Skin epidermis (tissue), 12 donors: ENCODE measurements around the gene RAP1A.
"Not testable (repeated sequence)": the region's sequence is repeated elsewhere in the genome, so short reads cannot be mapped to it uniquely, and the experiment has no call there.

Experiments
- H3K27ac ChIP-seq, 21 experiments: fragments of 200-600 bp; sonication (generic) in 11 of 21; one replicate each; pipeline ENCODE4 v1.5.0; 2020; ENCODE audit warnings: mild to moderate bottlenecking in 3 of 21, inconsistent platforms in 2 of 21, moderate library complexity in 2 of 21
- H3K4me3 ChIP-seq, 7 experiments: fragments of 200-600 bp; sonication (generic) in 2 of 7; one replicate each; pipeline ENCODE4 v1.5.0; 2020; ENCODE audit warnings: inconsistent platforms in 2 of 7, mild to moderate bottlenecking in 2 of 7, moderate library complexity in 1 of 7

The RAP1A gene

DNA sequence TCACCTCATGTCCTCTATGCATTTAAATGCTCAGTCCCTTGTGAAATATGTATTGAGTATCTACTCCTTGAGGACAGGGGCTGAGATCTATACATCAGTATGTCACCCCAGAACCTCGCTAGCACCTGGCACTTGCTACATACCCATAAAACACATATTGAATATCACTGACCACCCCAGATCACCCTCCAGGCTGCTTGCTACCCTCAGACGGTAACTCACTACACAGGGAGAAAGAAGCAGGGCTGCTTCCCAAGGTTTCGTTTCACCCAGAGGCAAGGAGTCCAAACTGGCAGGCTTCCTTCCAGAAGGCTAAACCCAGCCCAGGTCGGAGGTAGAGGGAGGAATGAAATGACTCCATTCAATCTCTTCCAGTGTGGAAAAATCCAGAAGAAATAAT, 111.1 kb downstream of the RAP1A start:
- no peak overlapping the region for H3K27ac ChIP-seq
- H3K4me3 ChIP-seq, result no peak overlapping the region

DNA sequence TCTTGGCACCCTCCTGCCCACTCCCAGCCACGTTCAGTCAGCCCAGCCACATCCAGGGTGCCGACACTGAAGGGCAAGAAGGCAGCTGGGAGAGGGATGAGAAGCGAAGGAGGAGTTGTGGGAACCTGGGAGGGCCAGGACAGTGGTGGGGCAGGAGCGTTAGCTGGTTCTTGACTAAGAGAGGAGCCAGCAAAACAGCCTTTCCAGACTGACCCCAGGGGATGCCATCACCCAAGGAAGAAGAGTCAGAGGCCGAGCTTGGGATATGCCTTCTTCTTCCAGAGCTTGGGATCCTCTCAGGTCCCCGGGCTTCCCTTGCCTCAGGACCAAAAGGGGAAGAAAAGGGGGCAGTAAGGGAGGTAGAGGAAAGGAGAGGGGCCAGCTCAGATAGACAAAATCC, 112.4 kb downstream of the RAP1A start:
- H3K4me3 ChIP-seq, result no peak overlapping the region

DNA sequence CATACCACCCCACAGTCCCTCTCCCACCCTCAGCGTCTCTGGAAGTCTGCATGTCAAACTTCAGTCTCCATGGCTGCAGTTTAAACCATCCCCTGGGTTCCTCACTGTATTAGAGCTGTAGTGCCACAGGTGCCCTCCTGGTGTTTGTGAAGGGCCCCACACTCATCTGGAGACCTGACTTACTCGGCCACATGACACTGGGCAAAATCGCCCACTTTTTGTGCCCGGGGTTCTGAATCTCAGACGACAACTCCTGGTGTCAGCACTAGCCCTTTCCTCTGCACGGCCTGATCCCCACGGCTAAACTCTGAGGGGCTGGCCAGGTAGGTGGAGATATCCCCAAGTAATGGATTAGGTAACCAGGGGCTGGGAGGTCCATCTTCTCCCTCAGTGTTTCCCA, 113.1 kb downstream of the RAP1A start:
- Histone ChIP-seq H3K4me3 (no peak overlapping the region), H3K27ac (peak overlapping the region in 14 of 21 experiments; percentile 2 to 77 (median 44))

More for the DNA sequence above, 112.4 kb downstream of the RAP1A start:
- H3K27ac ChIP-seq, result no peak overlapping the region

DNA sequence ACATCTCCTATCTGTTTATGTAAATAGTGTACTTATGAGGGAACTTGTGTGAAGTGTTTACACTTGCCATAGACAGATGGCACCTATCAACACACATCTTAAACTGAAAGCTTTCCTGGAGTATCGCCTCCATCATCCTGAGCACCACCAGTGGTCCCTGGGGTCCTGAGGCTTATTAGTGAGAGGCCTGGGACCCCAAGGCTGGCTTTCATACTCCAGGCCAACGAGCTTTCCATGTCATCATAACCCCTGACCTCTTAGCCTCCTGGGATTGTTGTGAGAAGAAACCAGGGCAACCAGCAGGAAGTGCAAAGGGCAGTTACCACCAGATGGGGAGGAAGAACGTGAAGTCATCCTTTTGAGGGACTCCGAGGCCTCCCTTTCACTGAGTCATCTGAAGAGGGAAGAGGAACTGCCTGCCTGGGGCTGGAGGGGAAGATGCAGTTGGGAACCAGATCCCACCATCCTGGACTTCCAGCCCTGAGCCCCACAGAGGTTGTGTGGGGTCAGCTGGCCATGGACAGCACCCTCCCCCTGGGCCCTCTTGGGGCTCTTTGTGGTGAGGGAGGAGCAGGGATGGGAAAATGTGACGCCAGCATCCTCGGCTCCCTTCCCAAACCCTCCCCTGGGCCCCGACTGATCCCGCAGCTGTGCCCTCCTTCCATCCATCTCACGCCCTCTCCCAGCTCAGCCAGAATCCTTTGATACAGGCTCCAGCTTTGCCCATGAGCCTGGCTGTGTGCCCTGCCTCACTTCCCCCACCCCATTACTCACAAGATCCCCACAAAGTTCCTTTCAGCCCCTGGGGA, 113.8 kb downstream of the RAP1A start:
- Histone ChIP-seq H3K4me3 (no peak overlapping the region), H3K27ac (peak overlapping the region in 20 of 21 experiments; percentile 7 to 77 (median 64))

DNA sequence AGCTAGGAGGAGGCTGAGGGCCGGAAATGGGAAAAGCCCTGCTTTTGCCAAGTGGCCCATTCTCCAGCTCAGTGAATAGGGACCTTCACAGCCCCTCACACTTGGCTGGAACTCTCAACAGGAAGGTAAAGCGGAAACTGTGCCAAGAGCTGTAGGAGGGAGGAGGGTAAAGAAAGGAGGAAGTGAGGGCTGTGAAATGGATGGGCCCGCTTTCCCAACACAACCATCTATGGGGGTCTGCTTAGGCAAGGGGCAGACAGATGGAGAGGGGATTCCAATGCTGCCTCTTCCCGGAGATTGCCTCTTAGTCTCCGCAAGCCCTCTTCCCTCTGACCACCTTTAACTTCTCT, 114.4 kb downstream of the RAP1A start:
- no peak overlapping the region for H3K4me3 ChIP-seq

DNA sequence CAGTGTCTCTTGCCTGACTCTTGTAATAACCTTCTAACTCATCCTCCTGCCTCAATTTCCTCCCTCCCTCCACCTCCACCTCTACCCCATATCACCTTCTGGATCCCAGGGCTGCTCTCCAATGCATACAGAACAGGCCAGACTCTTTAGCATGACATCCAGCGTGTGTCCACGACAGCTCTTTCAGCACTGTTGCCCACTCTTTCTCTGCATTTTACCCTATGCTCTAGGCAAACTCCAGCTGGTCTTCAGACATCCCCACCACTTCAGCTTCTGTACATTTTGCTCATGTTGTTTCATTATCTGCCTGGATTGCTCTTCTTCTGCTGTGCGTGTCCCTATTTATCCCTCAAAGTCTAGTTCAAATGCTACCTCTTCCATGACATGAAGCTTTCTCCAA, 114.8 kb downstream of the RAP1A start:
- Histone ChIP-seq H3K27ac (peak overlapping the region in 17 of 21 experiments; percentile 8 to 77 (median 65)), H3K4me3 (no peak overlapping the region)

More for the DNA sequence above, 114.4 kb downstream of the RAP1A start:
- H3K27ac ChIP-seq, result peak overlapping the region in 20 of 21 experiments; percentile 7 to 77 (median 64)

DNA sequence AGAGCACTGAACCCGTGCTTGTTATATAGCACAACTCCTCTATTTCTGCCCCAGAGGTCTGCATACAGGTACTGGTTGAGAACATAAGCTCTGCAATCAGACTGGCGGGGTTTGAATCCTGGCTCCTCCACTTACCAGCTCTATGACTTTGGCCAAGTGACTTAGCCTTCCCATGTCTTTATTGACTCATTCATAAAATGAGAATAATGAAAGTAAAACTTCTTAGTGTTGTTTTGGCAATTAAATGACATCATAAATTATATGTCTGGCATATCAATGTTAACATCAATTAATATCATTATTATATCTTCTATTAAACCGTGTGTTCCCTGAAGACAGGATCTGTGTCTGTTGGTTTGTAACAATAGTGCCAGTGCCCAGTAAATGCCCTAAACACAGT, 115.3 kb downstream of the RAP1A start:
- Histone ChIP-seq H3K4me3 (no peak overlapping the region), H3K27ac (peak overlapping the region in 6 of 21 experiments; percentile 62 to 77 (median 72))

DNA sequence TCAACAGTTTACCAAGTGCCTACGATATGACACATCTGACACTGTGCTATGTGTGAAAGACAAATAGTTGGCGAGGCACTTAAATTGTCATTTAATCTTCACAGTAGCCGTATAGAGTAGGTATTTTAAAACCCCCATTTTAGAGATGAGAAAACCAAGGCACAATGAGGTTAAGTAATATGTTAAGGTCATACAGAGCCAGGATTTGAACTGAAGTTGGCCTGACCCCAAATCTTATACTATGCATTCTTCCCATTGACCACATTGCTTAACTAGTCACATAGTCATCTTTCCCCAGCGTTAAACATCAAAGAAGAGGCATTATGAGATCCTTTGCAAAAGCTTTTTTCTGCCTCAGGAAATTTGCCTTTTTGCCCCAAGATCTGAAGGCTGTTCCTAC, 115.7 kb downstream of the RAP1A start:
- H3K27ac ChIP-seq, result peak overlapping the region in 1 of 21 experiments; percentile 28

DNA sequence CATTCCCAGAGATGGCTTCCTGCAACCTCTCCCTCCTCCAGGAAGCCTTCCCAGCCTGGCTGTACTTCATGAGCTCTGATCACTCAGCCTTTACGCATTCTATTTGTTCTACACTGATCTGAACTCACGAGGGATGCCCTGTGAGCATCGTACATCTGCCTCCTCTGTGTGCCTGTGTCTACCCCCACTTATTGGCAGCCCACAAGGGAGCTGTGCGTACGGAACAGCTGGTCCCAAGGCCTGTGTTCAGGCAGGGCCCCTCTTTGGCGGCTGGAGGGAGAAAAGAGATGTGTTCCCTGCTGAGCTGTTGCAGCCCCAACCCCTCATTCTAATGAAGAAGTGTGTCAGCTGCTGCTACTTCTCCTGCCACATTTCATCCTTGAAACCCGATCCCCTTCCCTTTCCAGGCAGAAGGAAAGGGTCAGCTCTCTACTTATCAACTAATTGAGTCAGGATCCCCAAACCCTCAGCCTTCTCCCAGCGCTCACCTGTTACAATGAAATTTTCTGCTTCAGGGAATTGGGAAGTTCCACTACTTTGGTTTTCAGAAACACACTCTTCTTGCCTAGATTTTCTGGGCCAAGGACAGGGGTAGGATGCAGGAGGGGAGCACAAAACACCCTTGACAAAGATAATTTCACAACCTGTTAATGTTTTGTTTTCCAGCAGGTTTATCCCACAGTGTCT, 116.4 kb downstream of the RAP1A start:
- no peak overlapping the region for H3K4me3 ChIP-seq
- H3K27ac ChIP-seq, result peak overlapping the region in 1 of 21 experiments; percentile 28

More for the DNA sequence above, 115.7 kb downstream of the RAP1A start:
- H3K4me3 ChIP-seq, result no peak overlapping the region

DNA sequence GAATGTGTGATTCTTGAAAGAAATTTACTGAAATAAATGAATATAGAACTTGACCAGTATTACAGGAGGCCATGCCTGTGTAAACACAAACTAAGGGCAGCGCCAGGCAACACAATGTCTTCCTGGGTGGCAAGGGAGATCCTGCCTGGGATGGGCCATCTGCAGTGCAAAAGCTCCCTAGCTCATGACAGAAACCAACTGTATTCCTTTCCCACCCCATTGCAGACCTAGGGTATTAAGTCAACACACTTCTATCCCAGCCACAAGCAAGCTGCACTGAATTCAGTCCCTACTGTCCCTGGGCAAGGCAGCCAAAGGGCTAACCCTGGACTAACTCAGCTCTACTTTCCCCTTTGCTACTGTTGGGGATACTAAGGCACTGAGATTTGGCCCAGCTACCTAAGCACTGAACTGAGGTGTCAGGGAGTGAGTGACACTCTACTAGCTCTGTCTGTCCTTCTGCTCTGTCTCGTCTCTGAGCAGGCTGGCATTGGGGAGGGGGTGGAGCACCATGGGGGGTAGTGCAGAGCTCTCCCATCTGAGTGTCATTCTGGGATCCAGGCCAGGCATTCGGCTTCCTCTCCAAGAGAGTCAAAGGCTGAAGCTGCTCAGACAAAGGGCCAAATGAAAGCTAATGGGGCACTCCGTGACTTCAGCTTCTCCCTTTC, 117.1 kb downstream of the RAP1A start:
- Histone ChIP-seq H3K4me3 (no peak overlapping the region), H3K27ac (peak overlapping the region in 6 of 21 experiments; percentile 20 to 95 (median 62))

DNA sequence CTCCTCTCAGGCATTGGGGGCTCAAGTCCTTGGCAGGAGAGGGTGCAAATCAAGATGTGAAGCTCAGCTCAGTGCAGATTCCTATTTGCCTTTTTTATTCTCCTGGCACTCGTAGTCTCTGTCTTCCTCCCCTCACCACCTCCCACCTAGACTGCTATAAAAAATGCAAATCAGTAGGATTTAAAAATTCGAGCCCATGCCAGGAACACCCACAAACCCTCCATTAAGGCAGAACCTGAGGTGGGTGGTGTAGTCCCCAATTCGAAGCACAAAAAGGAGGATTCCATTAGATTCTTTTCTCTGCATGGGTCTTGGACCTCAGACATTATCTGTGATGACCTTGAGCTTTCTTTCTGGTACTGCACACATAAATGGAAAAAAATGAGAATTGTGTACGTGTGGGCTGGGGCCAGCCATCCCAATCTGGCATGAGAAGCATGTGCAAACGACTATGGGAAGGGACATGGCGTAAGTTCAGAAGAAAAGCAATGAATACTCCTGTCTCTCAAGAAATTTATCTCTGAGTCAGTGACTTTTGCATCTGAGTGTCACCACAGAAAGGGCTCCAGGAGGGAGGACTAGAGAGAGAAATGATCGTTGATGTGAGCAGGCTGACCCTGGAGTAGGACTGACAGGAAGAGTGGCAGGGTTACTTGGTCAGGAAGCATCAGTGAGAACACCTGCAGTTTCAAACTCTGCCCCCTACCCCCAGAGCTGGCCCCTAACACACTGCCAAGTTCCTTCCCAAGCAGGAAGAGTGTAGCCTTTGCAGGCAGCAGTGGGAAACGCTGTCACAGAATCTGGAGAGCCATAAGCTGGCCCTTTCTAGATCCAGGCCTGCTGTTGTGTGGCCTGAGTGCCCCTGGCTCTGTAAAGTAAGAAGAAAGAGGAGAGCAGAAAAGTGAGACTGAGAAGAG, 117.9 kb downstream of the RAP1A start:
- H3K27ac ChIP-seq, result peak overlapping the region in 15 of 21 experiments; percentile 79 to 96 (median 87)
- H3K4me3 ChIP-seq, result peak overlapping the region; percentile 39 to 69 (median 49)

DNA sequence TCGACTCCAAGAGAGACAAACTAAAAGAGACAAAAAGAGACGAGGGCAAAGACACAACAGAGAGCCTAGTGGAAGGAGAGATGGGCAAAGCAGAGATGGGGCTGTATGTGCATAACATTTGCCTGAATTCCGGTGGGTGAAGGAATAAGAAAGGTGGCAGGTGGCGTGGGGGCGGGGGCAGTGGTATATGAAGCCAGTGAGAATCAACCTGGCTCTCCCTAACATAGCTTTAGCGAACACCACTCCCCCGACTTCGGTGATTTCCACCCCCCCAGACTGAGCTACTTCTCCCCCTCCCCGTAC, 118.5 kb downstream of the RAP1A start:
- Histone ChIP-seq H3K4me3 (peak overlapping the region; percentile 39 to 69 (median 49)), H3K27ac (peak overlapping the region in 19 of 21 experiments; percentile 71 to 96 (median 86))

DNA sequence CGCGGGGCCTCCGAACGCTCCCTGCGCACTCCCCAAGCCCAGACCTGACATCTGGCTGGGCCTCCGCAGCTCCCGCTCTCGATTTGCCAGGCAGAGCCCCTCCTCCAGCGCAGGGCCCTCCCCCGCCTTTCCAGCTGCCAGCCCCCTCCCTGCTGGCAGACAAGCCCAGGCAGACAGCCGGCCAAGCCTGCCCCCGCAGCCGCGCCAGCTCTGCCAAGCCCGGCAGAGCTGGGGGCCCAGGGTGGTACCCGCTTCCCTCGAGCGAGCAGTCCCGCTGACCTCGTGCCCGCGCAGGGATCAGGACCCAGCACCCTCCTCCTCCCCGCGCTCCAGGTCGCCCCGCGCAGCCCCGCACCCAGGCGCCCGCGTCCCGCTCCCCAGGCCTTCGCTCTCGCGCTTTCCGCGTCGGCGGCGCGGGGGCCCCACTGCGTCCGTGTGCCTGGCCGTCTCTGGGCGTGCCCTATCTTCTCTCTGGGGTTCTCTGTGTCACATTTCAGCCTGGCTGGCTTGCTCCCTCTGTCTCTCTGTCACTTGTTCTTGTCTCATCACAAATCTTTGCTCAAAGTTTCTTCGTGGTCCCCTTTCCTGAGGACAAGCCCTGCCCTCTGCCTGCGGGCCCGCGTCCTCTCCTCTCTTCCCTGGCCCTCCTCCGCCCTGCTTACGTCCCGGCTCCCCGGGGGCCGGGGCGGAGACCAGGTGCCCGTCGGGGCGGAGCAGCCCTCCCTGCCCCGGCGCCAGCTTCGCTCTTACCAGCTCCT, 119.0 kb downstream of the RAP1A start:
- H3K27ac ChIP-seq, result peak overlapping the region; percentile 18 to 96 (median 86)
- peak overlapping the region; percentile 39 to 69 (median 49) for H3K4me3 ChIP-seq

DNA sequence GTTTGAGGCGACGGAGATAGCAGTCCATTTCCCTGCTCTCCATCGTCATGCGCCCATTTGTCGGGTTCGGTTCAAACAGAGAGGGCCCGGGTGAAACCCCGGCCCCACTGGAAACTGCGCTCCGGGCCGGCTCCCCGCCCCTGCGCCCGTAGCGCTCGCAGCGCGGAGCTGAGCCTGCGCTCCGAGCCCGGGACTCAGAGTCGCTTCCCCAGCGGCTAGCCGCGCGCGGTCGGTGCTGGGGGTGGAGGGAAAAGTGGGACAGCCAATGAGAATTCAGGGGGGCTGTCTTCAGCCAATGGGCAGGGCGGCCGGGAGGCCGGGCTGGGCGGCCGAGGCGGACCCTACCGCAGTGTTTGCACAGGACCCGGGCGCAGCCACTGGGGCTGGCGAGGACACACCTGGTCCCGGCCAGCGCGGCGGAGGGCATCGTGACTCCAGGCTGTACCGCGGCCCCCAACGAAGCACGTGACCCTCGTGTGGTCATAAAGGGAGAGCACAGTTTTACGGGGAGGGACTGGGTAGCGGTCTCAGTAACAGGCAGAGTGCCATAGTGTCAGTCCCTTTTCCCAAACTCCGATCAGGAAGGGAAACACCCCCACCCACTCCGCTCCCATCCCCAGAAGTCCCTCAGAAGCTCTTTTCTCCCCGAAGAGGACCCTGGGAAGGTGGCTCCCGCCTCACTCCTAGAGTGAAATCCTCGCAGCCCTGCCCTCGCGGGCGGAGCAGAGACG, 119.8 kb downstream of the RAP1A start, which contains the start of gene INKA2:
Gene INKA2, minus strand, starts transcription at position 202 of the 731 bp plus-strand sequence. Its CDS starts 153 bp downstream, at position 49.
- Histone ChIP-seq H3K4me3 (peak within 1 kb of the TSS; percentile 39 to 69 (median 49)), H3K27ac (peak within 1 kb of the TSS; percentile 18 to 96 (median 86))

DNA sequence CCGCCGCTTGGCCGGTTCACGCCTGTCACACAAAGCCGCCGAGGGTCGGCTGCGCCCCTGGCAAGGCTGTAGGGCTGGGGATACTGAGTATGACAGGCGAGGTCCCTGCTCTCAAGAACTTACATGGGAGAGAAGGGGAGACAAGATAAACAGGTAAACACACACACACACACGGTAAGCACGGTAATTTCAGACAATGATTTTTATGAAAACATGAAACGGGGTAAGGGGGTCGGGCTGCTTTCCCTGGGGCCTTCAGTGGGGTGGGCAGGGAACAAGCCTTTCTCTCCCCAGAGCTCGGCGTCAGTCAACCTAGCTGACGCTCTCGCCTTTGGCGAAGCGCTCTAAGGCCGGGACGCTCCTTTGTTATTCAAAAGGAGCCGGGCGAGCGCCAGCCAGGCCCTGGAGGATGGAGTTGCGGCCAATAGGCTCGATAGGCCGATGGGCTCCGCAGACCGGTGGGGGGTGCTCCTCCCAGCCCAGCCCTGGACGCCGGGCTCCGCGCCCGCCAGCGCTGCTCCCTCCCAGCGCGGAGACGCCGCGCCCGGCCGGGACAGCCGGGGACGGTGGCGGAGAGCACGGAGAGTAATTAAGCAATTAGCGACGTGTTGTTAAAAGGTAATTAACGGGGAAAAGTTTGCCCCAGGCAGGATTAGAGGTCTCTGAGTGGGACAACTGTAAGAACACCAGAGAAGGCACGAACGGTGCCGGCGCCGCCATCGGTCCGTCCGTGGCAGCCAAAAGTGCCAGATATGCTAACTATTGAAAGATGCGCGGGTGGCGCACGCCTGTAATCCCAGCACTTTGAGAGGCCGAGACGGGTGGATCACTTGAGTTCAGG, 120.6 kb downstream of the RAP1A start:
- H3K4me3 ChIP-seq, result peak overlapping the region; percentile 39 to 69 (median 49)

DNA sequence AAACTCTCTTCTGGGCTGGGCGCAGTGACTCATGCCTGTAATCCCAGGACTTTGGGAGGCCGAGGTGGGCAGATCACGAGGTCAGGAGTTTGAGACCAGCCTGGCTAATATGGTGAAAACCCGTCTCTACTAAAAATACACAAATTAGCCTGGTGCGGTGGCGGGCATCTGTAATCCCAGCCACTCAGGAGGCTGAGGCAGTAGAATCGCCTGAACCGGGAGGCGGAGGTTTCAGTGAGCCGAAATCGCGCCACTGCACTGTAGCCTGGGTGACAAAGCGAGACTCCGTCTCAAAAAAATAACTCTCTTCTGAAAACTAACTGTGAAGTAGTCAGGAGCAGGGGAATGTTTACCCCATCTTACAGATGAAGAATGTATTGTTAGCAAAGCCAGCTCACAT, 122.7 kb downstream of the RAP1A start:
- H3K27ac ChIP-seq, H3K4me3 ChIP-seq: not testable (repeated sequence)

More for the DNA sequence above, 120.6 kb downstream of the RAP1A start:
- H3K27ac ChIP-seq, result peak overlapping the region in 20 of 21 experiments; percentile 4 to 96 (median 86)
